NCI-H2107 treated with DMSO at 0.1 percent for 48 hours (cell line): ENCODE results near the gene MYT1.
A peak's percentile ranks its signal among the peaks of the same experiment; 100 is the strongest.

Source experiments
- DNase-seq: peaks from one replicate; lab custom pipeline; 2025; ENCODE audit not compliant: unreplicated experiment; lab: John Stamatoyannopoulos, UW

MYT1 gene

DNA sequence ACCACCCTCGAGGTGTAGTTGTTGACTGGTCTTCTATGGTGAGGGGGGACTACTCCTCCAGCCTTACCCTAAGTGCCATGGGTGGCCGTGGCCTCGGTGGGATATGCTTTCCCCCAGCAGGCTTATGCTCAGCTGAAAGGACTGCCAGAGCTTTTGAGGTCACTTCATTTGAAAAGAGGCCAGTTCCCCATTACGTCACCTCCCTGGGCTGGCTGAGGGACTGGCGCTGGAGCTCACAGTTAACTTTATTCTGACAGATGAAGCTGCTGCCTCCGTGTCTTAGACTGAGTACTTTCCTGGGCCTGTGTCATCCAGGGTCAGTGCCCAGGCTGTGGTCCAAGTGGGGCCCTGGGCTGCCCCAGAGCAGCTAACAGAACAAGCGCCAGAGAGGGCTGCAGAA is 48.5 kb downstream of the MYT1 start:
- no peak for DNase-seq

GRCh38 chr20:64214113-64214512 is 49.9 kb downstream of the MYT1 start:
- DNase-seq: no peak

GRCh38 chr20:64214952-64215351 is 50.7 kb downstream of the MYT1 start:
- DNase-seq: no peak

DNA sequence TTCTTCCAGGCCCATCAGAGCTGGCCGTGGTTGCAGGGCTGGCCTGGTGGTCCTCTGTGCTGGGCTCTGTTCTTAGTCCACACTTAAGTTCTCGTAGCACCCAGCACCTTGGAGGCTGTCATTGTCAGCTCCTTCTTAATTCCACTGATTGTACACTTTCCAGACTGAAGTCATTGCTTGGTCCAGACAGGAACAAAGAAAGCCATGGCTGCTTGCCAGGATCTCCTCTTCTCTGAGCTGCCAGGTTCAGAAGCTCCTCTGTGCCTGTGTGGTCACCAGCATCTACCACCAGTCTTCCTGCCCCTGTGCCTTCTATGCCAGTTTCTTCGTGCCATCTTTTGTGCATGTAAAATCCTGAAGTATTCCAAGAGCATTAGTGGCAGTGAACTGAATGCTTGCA is 51.8 kb downstream of the MYT1 start:
- DNase-seq: no peak

- no peak for DNase-seq
Observed at GRCh38 chr20:64216910-64217309, 52.7 kb downstream of the MYT1 start.

- DNase-seq: no peak
Observed at GRCh38 chr20:64217539-64218221, 53.4 kb downstream of the MYT1 start.

- no peak for DNase-seq
Observed at GRCh38 chr20:64219202-64219601, 55.0 kb downstream of the MYT1 start.

GRCh38 chr20:64219730-64220129 is 55.5 kb downstream of the MYT1 start:
- no peak for DNase-seq

DNA sequence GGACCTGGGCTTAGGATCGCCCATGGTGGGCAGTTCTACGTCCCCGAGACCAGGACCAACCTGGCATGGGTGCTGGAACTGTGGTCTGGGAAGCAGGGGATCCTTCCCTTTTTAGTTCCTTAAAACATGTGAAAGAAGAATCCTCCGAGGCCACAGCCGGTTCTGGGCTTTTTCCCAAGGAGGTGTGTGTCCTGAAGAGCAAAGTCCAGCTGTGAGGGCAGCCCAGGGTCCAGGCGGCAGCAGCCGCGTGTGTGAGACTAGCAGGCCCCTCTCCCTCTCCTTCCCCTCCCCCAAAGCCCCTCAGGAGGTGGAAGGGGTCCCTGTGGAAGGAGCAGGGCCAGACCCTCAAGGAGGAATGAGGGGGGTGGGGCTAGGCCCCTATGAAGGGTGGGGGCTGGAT is 56.2 kb downstream of the MYT1 start:
- no peak for DNase-seq

DNA sequence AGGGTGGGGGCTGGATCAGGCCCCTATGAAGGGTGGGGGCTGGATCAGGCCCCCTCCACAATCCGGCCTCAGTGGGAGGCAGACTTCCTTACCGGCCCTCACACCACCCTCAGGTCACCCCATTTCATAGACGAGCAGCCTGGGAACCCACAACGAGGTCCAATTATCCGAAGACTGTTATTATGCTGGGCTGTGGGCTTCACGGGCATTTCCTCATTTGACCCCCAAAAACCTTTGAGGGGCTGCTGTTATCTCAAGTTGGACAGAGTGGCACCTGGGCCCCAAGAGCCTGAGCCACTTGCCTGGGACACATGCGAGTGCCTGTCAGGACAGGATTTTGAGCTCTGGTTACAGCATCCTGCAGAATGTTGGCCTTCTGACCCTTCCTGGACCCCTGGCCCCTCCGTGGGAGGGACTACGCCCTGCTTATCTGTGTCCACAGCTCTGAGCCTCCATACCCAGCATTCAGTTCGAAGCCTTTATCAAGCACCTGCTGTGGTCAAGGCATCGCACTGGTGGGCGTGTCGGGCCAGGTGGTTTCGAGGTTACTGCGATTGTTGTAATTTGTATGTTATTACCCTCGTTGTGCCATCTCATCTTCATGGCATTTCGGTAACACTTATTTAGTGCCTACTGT is 56.8 kb downstream of the MYT1 start:
- DNase-seq: peak; percentile 56

GRCh38 chr20:64222291-64222735 is 58.1 kb downstream of the MYT1 start:
- DNase-seq: no peak

DNA sequence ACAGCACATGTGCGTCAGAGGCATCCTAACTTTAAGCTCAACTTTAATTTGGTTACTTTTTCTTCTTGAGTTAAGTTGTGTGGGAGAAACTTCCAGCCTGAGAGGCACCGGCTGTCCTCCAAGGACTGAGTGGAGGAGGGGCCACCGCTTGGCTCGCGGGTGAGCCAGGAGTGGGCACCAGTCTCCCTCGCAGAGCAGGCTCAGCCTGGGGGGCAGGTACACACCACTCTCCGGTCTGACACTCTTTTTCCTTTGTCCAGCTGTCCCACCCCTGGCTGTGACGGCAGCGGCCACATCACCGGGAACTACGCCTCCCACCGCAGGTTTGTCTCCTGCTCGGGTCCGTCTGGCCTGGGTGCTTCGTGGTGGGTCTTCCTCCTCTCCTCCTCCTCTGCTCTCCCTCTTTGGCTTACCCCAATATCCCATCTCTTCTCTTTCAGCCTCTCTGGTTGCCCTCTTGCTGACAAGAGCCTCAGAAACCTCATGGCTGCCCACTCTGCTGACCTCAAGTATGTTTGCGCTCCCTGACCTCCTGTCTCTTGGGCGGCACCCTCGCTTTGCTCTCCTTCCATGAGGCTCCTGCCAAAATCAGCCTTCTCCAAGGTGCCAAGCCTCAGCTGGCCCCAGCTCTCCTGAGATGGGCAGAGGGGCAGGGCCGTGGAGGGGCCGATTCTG is 58.7 kb downstream of the MYT1 start:
- no peak for DNase-seq

DNA sequence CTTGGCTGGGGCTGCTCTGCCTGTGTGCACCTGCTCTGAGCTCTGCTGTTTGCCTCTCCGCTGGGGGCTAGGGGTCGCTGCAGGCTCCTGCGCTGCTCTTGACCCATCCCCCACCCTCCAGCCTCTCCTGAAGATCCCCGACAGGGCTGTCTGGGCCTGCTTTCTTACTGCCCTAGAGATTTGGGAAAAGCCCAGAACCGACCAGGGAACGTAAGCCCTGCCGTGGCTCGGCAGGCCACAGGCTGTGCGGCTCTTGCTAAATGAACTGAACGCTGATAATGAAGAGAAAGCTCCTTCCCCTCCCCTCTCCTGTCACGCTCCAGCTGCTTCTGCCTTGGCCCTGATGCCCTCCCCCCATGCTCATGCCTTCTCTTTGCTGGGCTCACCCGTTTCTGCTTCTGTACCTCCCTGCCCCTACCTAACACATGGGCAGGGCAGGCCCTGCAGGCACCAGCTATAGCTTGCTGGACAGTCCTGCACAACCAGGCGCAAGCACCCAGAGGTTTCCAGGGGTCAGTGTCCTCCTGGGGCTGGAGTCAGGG is 59.3 kb downstream of the MYT1 start:
- DNase-seq: peak; percentile 90

- DNase-seq: no peak
Observed at GRCh38 chr20:64224351-64225170, 60.3 kb downstream of the MYT1 start.

DNA sequence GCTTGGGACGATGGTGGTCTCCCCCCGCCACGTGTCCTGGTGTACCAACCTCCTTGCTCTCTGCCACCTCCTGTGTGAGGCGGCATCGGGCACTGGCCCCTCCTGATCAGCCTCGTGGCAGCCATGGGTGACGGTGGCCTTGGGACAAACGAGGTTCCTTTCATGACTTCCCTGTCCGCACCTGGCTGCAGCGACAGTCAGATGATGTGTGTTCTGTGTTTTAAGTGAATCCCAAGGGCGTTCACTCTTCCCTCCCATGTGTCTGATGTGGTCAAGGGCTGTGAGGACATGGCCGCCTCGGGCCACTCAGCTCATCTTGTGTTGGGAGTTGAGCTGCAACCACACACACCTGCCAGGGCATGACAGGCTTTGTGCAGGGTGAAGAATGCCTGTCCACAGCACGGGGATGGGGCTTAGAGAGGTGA is 60.9 kb downstream of the MYT1 start:
- no peak for DNase-seq

GRCh38 chr20:64225828-64226598 is 61.8 kb downstream of the MYT1 start:
- no peak for DNase-seq

- no peak for DNase-seq
Observed at GRCh38 chr20:64226686-64227580, 62.7 kb downstream of the MYT1 start.

DNA sequence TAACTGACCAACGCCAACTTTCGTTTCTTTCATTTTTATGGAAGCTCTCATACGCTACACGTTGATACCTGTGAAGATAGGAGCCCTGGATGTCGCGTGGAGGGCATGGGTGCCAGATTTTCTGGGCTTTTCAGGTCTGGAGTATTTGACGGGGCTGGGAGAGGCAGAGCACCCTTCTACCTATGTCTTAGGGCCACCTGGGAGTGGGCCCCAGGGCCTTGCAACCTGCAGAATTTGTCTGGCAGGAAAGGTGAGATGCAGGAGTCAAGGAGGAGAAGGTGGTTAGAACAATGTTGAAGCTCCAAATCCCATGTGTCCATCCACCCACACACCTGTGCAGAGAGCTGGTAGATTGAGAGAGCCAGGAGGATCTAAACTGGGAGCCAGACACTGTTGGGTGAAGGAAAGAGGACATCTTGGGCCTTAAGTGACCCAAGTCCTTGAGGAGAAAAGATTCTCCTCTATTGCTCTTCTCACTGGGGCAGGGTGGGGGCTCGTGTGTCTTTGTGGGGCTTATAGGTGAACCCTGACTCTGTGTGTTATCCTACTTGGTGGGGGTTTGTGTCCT is 63.9 kb downstream of the MYT1 start:
- DNase-seq: no peak
